HCT116 (cell line): ENCODE data around the gene RAB42. TPM values are rescaled to one million over a fixed set of nuclear protein-coding genes. Genes with fewer than 3 reads are reported as not detected.

Experiments
- ATAC-seq: fragments of 200-7000 bp; cut with Tn5 transposase; 2 replicates; pipeline ENCODE4 v1.9.1; 2020; ENCODE audit warnings: mild to moderate bottlenecking, moderate library complexity
- BruUV-seq: library from RNA; stranded (reverse); fragments of 400-500 nt; replicated peaks from 2 replicates; lab custom pipeline; 2021; lab: Mats Ljungman, UMichigan
- CTCF ChIA-PET: fragments of 300-600 bp; sonication (Branson Sonifier 250); formaldehyde crosslinking; loops from one replicate; lab custom pipeline; 2021; ENCODE audit warnings: antibody characterized with exemption; lab: Charles Lee
- POLR2A ChIA-PET: fragments of 300-600, 350-600 bp; sonication (Branson Sonifier 250); formaldehyde crosslinking; loops from one replicate; lab custom pipeline; 2021; ENCODE audit warnings: antibody characterized with exemption; lab: Charles Lee
- RAD21 ChIA-PET, 2 experiments: fragments of 300-600 bp; sonication (Branson Sonifier 250); formaldehyde crosslinking; loops; one replicate each; lab custom pipeline; 2023; ENCODE audit warnings: low total read pairs in 2 of 2; ENCODE audit not compliant: uncharacterized antibody in 2 of 2, unreplicated experiment in 2 of 2, low non-redundant PET in 1 of 2; lab: Charles Lee
- DNase-seq: peaks from one replicate; pipeline ENCODE4 v3.0.0-alpha.2; 2010; ENCODE audit warnings: low read depth, low spot score
- H2AFZ ChIP-seq: fragments of 200-600 bp; shearing (Covaris generic), sonication (generic); 2 replicates; pipeline ENCODE4 v1.6.1; 2017; ENCODE audit warnings: low read depth, mixed run types, mixed read lengths, antibody characterized with exemption, low read length; ENCODE audit not compliant: poor library complexity, severe bottlenecking
- H3K27ac ChIP-seq: 2 replicates; pipeline ENCODE4 v1.5.1; 2012; ENCODE audit warnings: low read depth, low read length
- H3K27me3 ChIP-seq: fragments of 200-600 bp; sonication (generic); 2 replicates; pipeline ENCODE4 v1.6.1; 2016; ENCODE audit warnings: mixed run types, low read length, mixed read lengths; ENCODE audit not compliant: insufficient read depth
- H3K36me3 ChIP-seq, 2 experiments: fragments of 200-500 bp in 1 of 2; fragments of 200-600 bp in 1 of 2; sonication (Bioruptor generic) in 1 of 2; sonication (generic) in 1 of 2; 2 replicates each; pipeline versions ENCODE4 v1.5.1 to v1.6.1; 2014 to 2016; ENCODE audit warnings: low read length in 2 of 2, inconsistent platforms in 1 of 2, mixed read lengths in 1 of 2, mixed run types in 1 of 2; ENCODE audit not compliant: insufficient read depth in 2 of 2, control insufficient read depth in 1 of 2
- H3K4me1 ChIP-seq, 2 experiments: fragments of 200-600 bp in 1 of 2; sonication (generic) in 1 of 2; 2 replicates each; pipeline versions ENCODE4 v1.5.1 to v1.6.1; 2012 to 2017; ENCODE audit warnings: low read length in 2 of 2, inconsistent platforms in 1 of 2, mild to moderate bottlenecking in 1 of 2, mixed read lengths in 1 of 2, mixed run types in 1 of 2, moderate library complexity in 1 of 2; ENCODE audit not compliant: insufficient read depth in 2 of 2, control insufficient read depth in 1 of 2
- H3K4me2 ChIP-seq: fragments of 200-600 bp; sonication (generic); 2 replicates; pipeline ENCODE4 v1.6.1; 2017; ENCODE audit warnings: mixed run types, low read length, mixed read lengths
- H3K4me3 ChIP-seq, 2 experiments: fragments of 200-600 bp in 1 of 2; sonication (generic) in 1 of 2; replicated peaks in 1 of 2; 2 replicates each; pipeline ENCODE4 v1.5.1; 2011 to 2016; ENCODE audit warnings: low read length in 2 of 2, control low read depth in 1 of 2, low read depth in 1 of 2, mild to moderate bottlenecking in 1 of 2, mixed read lengths in 1 of 2, mixed run types in 1 of 2
- H3K79me2 ChIP-seq: fragments of 200-600 bp; sonication (generic); 2 replicates; pipeline ENCODE4 v1.6.1; 2017; ENCODE audit warnings: mild to moderate bottlenecking, mixed run types, low read length, moderate library complexity, mixed read lengths; ENCODE audit not compliant: insufficient read depth
- H3K9ac ChIP-seq: fragments of 200-600 bp; sonication (generic); 2 replicates; pipeline ENCODE4 v1.6.1; 2016; ENCODE audit warnings: low read length, mixed read lengths
- H3K9me2 ChIP-seq: fragments of 200-600 bp; sonication (generic), shearing (Covaris generic); 2 replicates; pipeline ENCODE4 v1.6.1; 2017; ENCODE audit warnings: mixed run types, mild to moderate bottlenecking, moderate library complexity; ENCODE audit not compliant: insufficient read depth
- H3K9me3 ChIP-seq, 2 experiments: fragments of 200-500 bp in 1 of 2; fragments of 200-600 bp in 1 of 2; sonication (Bioruptor generic) in 1 of 2; sonication (generic) in 1 of 2; 2 replicates each; pipeline ENCODE4 v1.6.1; 2014 to 2017; ENCODE audit warnings: low read length in 2 of 2, mixed read lengths in 2 of 2, inconsistent platforms in 1 of 2, low read depth in 1 of 2, mild to moderate bottlenecking in 1 of 2, mixed run types in 1 of 2, moderate library complexity in 1 of 2; ENCODE audit not compliant: control insufficient read depth in 1 of 2, insufficient read depth in 1 of 2
- H4K20me1 ChIP-seq: fragments of 200-600 bp; sonication (generic), shearing (Covaris generic); 2 replicates; pipeline ENCODE4 v1.6.1; 2017; ENCODE audit warnings: mixed run types, mild to moderate bottlenecking, moderate library complexity; ENCODE audit not compliant: insufficient read depth
- ATF3 ChIP-seq: IDR thresholded peaks from 2 replicates; pipeline ENCODE4 v1.6.1; 2012
- CBX3 ChIP-seq: IDR thresholded peaks from 2 replicates; pipeline ENCODE4 v1.6.1; 2012; ENCODE audit warnings: low read depth
- CTCF ChIP-seq, 3 experiments: fragments of 200-600 bp in 1 of 3; sonication (generic) in 1 of 3; IDR thresholded peaks in 2 of 3; conservative IDR thresholded peaks in 1 of 3; 2 replicates each; pipeline ENCODE4 v1.5.1; 2012 to 2017; ENCODE audit warnings: low read depth in 2 of 3, low read length in 2 of 3, antibody characterized with exemption in 1 of 3, borderline replicate concordance in 1 of 3, control low read depth in 1 of 3, mild to moderate bottlenecking in 1 of 3, mixed read lengths in 1 of 3, mixed run types in 1 of 3, moderate library complexity in 1 of 3; ENCODE audit not compliant: insufficient read depth in 1 of 3
- EGR1 ChIP-seq: IDR thresholded peaks from 2 replicates; pipeline ENCODE4 v1.6.1; 2012; ENCODE audit warnings: low read depth
- ELF1 ChIP-seq: IDR thresholded peaks from 2 replicates; pipeline ENCODE4 v1.6.1; 2012; ENCODE audit warnings: low read depth, borderline replicate concordance
- FOSL1 ChIP-seq: IDR thresholded peaks from 2 replicates; pipeline ENCODE4 v1.6.1; 2012; ENCODE audit warnings: low read depth
- JUND ChIP-seq: IDR thresholded peaks from 2 replicates; pipeline ENCODE4 v1.6.1; 2012
- MAX ChIP-seq: IDR thresholded peaks from 2 replicates; pipeline ENCODE4 v1.6.1; 2012
- REST ChIP-seq: IDR thresholded peaks from 2 replicates; pipeline ENCODE4 v1.6.1; 2012; ENCODE audit warnings: low read depth
- SIN3A ChIP-seq: IDR thresholded peaks from 2 replicates; pipeline ENCODE4 v1.6.1; 2012; ENCODE audit warnings: low read depth
- SP1 ChIP-seq: IDR thresholded peaks from 2 replicates; pipeline ENCODE4 v1.6.1; 2012; ENCODE audit warnings: low read depth
- TCF7L2 ChIP-seq: IDR thresholded peaks from 2 replicates; pipeline ENCODE4 v1.7.0; 2011; ENCODE audit warnings: borderline replicate concordance, inconsistent platforms; ENCODE audit not compliant: insufficient read depth, insufficient read length; ENCODE audit errors: extremely low read depth
- ZBTB33 ChIP-seq: IDR thresholded peaks from 2 replicates; pipeline ENCODE4 v1.6.1; 2011; ENCODE audit warnings: mild to moderate bottlenecking, low read length, moderate library complexity; ENCODE audit not compliant: insufficient replicate concordance; ENCODE audit errors: extremely low read depth
- ZFX ChIP-seq: fragments of 450-650 bp; IDR thresholded peaks from 2 replicates; pipeline ENCODE4 v1.6.1; 2017
- intact Hi-C: fragments of 100-400 bp; cut with micrococcal nuclease; formaldehyde crosslinking; loops from 2 replicates; pipeline ENCODE4 v1.10.0; 2022
- total RNA-seq: library from RNA; stranded (reverse); gene quantifications from one replicate; pipeline ENCODE4 v1.2.1, GENCODE V29; 2021; ENCODE audit not compliant: unreplicated experiment

RAB42 gene
- total RNA-seq, 1 experiment from 2014 or later: not detected

GRCh38 chr1:28566931-28567330 lies 25.1 kb upstream of the RAB42 start (continued):
- TF ChIP-seq CTCF (IDR thresholded peaks at IDR 0.05 in 2 of 3, conservative IDR thresholded peaks at IDR 0.05 in 1 of 3; ENCODE audit: borderline replicate concordance in 1 of 3, insufficient read depth in 1 of 3, low read depth in 2 of 3, low read length in 2 of 3) (no peak), FOSL1 (no peak), ELF1 (no peak)
- TF ChIP-seq, all 23 proteins: peak for 0

GRCh38 chr1:28571911-28572310 lies 20.2 kb upstream of the RAB42 start:
- H3K4me1 ChIP-seq: no peaks in the 10 kb centered on the region
- POLR2A ChIA-PET: interaction anchor here (4.6 kb wide), 1 partner anchor 10 kb away, joined by 27 read pairs; no protein-coding TSS in a partner anchor
- DNase-seq (no peak), ATAC-seq (no peak)
- H3K9me2 ChIP-seq: no peaks in the 10 kb centered on the region
- H3K27me3 ChIP-seq: no peaks in the 10 kb centered on the region
- intact Hi-C loops: no loop called here
- no peak overlapping the region for H3K4me3 ChIP-seq
- H3K9ac ChIP-seq: no peak overlapping the region
- H3K79me2 ChIP-seq: no peaks in the 10 kb centered on the region
- H2AFZ ChIP-seq: no peak overlapping the region
- CTCF ChIA-PET: no interaction called here
- H4K20me1 ChIP-seq: no peaks in the 10 kb centered on the region
- no peak overlapping the region for H3K4me2 ChIP-seq
- no TSS peak for BruUV-seq
- RAD21 ChIA-PET: no interaction called here
- no peaks in the 10 kb centered on the region for H3K9me3 ChIP-seq
- H3K36me3 ChIP-seq: peaks cover 17 to 24% of the 10 kb centered on the region in 2 experiments
- H3K27ac ChIP-seq: no peak overlapping the region
- no peak for TF ChIP-seq ZBTB33
- TF ChIP-seq SP1: no peak
- TF ChIP-seq EGR1: no peak
- TF ChIP-seq CTCF (IDR thresholded peaks at IDR 0.05 in 2 of 3, conservative IDR thresholded peaks at IDR 0.05 in 1 of 3; ENCODE audit: borderline replicate concordance in 1 of 3, insufficient read depth in 1 of 3, low read depth in 2 of 3, low read length in 2 of 3): no peak
- no peak for TF ChIP-seq MAX
- TF ChIP-seq SIN3A: no peak
- TF ChIP-seq ZFX: no peak
- no peak for TF ChIP-seq REST
- no peak for TF ChIP-seq TCF7L2
- no peak for TF ChIP-seq JUND
- TF ChIP-seq CBX3: no peak
- no peak for TF ChIP-seq ELF1
- TF ChIP-seq ATF3: no peak
